GM12878 (cell line): ENCODE results near the gene CNTN4.

Experiments
- ATF7 ChIP-seq: fragments of 450-650 bp; IDR thresholded peaks from 2 replicates; pipeline ENCODE4 v1.6.1; 2016; ENCODE audit warnings: low read depth, mild to moderate bottlenecking
- CTCF ChIP-seq, 3 experiments: IDR thresholded peaks in 2 of 3; conservative IDR thresholded peaks in 1 of 3; 2 replicates each; pipeline ENCODE4 v1.5.1; 2011; ENCODE audit warnings: low read depth in 3 of 3, low read length in 3 of 3, mild to moderate bottlenecking in 3 of 3, control low read depth in 2 of 3, moderate library complexity in 2 of 3, inconsistent platforms in 1 of 3, mixed read lengths in 1 of 3; ENCODE audit not compliant: control insufficient read depth in 2 of 3, insufficient read depth in 1 of 3; ENCODE audit errors: extremely low read depth in 1 of 3
- HCFC1 ChIP-seq: fragments of 150-350 bp; IDR thresholded peaks from 2 replicates; pipeline ENCODE4 v1.6.1; 2014; ENCODE audit warnings: low read length
- MXI1 ChIP-seq: fragments of 150-350 bp; IDR thresholded peaks from 2 replicates; pipeline ENCODE4 v1.6.1; 2011; ENCODE audit warnings: low read depth, mild to moderate bottlenecking, inconsistent platforms, low read length, improper control_type of control experiment
- POLR2A ChIP-seq: IDR thresholded peaks from 2 replicates; pipeline ENCODE4 v1.6.1; 2011; ENCODE audit warnings: low read depth, mild to moderate bottlenecking, low read length
- REST ChIP-seq: IDR thresholded peaks from 2 replicates; pipeline ENCODE4 v1.6.1; 2012; ENCODE audit warnings: mild to moderate bottlenecking, low read depth, low read length
- RFX5 ChIP-seq: IDR thresholded peaks from 2 replicates; pipeline ENCODE4 v1.6.1; 2011; ENCODE audit warnings: low read depth, low read length, improper control_type of control experiment
- SPI1 ChIP-seq: IDR thresholded peaks from 2 replicates; pipeline ENCODE4 v1.6.1; 2011; ENCODE audit warnings: low read depth, mild to moderate bottlenecking, low read length, moderate library complexity, borderline replicate concordance; ENCODE audit not compliant: insufficient read depth
- ZZZ3 ChIP-seq: IDR thresholded peaks from 2 replicates; pipeline ENCODE4 v1.6.1; 2011; ENCODE audit warnings: low read depth; ENCODE audit not compliant: control insufficient read depth, insufficient read length
- TF ChIP-seq, protein P1 (sequence below): fragments of 450-650 bp; IDR thresholded peaks from 2 replicates; pipeline ENCODE4 v1.6.1; 2016; ENCODE audit warnings: mild to moderate bottlenecking
- TF ChIP-seq, protein P2 (sequence below): fragments of 450-650 bp; IDR thresholded peaks from 2 replicates; pipeline ENCODE4 v1.6.1; 2017; ENCODE audit warnings: mild to moderate bottlenecking
- TF ChIP-seq, protein P3 (sequence below): IDR thresholded peaks from 2 replicates; pipeline ENCODE4 v1.6.1; 2011; ENCODE audit warnings: mild to moderate bottlenecking, low read depth, low read length, moderate library complexity; ENCODE audit not compliant: insufficient replicate concordance

DNA sequence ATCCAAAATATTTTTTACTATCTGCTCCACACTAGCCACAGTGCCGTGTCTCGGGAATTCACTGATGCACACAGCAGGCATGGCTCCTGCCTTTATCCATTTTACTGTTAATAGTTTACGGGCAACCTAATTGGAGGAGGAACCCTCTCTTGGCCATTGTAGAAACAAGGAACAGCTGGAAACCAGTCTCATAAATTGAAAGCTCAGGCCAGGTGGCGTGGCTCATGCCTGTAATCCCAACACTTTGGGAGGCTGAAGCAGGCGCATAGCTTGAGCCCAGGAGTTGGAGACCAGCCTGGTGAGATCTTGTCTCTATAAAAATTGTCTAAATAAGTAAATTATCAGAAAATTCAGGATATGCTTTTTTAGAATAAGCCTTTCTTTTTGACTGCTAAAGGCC lies 972.5 kb downstream of the CNTN4 start:
- TF ChIP-seq CTCF (IDR thresholded peaks at IDR 0.05 in 2 of 3, conservative IDR thresholded peaks at IDR 0.05 in 1 of 3; ENCODE audit: control insufficient read depth in 2 of 3, extremely low read depth in 1 of 3, insufficient read depth in 1 of 3, low read depth in 3 of 3, low read length in 3 of 3) (no peak), REST (no peak), MXI1 (no peak), POLR2A (no peak), RFX5 (no peak), HCFC1 (no peak), ATF7 (no peak), ZZZ3 (no peak), SPI1 (no peak)
- TF ChIP-seq, protein P1, sequence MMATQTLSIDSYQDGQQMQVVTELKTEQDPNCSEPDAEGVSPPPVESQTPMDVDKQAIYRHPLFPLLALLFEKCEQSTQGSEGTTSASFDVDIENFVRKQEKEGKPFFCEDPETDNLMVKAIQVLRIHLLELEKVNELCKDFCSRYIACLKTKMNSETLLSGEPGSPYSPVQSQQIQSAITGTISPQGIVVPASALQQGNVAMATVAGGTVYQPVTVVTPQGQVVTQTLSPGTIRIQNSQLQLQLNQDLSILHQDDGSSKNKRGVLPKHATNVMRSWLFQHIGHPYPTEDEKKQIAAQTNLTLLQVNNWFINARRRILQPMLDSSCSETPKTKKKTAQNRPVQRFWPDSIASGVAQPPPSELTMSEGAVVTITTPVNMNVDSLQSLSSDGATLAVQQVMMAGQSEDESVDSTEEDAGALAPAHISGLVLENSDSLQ, result no peak
- TF ChIP-seq, protein P2, sequence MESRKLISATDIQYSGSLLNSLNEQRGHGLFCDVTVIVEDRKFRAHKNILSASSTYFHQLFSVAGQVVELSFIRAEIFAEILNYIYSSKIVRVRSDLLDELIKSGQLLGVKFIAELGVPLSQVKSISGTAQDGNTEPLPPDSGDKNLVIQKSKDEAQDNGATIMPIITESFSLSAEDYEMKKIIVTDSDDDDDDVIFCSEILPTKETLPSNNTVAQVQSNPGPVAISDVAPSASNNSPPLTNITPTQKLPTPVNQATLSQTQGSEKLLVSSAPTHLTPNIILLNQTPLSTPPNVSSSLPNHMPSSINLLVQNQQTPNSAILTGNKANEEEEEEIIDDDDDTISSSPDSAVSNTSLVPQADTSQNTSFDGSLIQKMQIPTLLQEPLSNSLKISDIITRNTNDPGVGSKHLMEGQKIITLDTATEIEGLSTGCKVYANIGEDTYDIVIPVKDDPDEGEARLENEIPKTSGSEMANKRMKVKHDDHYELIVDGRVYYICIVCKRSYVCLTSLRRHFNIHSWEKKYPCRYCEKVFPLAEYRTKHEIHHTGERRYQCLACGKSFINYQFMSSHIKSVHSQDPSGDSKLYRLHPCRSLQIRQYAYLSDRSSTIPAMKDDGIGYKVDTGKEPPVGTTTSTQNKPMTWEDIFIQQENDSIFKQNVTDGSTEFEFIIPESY, result no peak
- TF ChIP-seq, protein P3, sequence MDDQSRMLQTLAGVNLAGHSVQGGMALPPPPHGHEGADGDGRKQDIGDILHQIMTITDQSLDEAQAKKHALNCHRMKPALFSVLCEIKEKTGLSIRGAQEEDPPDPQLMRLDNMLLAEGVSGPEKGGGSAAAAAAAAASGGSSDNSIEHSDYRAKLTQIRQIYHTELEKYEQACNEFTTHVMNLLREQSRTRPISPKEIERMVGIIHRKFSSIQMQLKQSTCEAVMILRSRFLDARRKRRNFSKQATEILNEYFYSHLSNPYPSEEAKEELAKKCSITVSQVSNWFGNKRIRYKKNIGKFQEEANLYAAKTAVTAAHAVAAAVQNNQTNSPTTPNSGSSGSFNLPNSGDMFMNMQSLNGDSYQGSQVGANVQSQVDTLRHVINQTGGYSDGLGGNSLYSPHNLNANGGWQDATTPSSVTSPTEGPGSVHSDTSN, result no peak
